ENCODE results near the gene FNBP1L.

GRCh38 chr1:93567255-93567918, 119.5 kb downstream of the FNBP1L start:
- TF ChIP-seq POLR2A (IDR thresholded peaks at IDR 0.05; ENCODE audit: low read depth, low read length) (no peak), TAF1 (IDR thresholded peaks at IDR 0.05; ENCODE audit: borderline replicate concordance, low read depth, low read length) (no peak)

Measured in GM12892 (cell line).